ENCODE results near the gene AHNAK2. TPM values are rescaled to one million over a fixed set of nuclear protein-coding genes. Genes with fewer than 3 reads are reported as not detected.

The AHNAK2 gene
- total and polyA plus RNA-seq, 4 donors: 36.1 to 102 (median 37.9) TPM

Other genes with a start within 250 kb of the AHNAK2 start
- 10 to 100 TPM; 30.6 to 83.3 TPM for gene SIVA1, start 225.2 kb downstream of the AHNAK2 start, total RNA-seq
- 10 to 100 TPM; 43.9 to 55.4 TPM for gene SIVA1, start 225.2 kb downstream of the AHNAK2 start, polyA plus RNA-seq (ENCODE audit: insufficient read length in 2 of 2)
- gene AKT1, start 182.6 kb downstream of the AHNAK2 start, total RNA-seq: 100 to 1,000 TPM in 1 of 2 donors, 10 to 100 TPM in 1; 60.3 to 143 TPM
- 100 to 1,000 TPM; 160 to 174 TPM for gene AKT1, start 182.6 kb downstream of the AHNAK2 start, polyA plus RNA-seq (ENCODE audit: insufficient read length in 2 of 2)
- gene ZBTB42, start 177.3 kb downstream of the AHNAK2 start, total RNA-seq: 1 to 10 TPM in 1 of 2 donors, under 1 TPM in 1; 0.99 to 2.3 TPM
- 1 to 10 TPM; 1.8 to 1.9 TPM for gene ZBTB42, start 177.3 kb downstream of the AHNAK2 start, polyA plus RNA-seq (ENCODE audit: insufficient read length in 2 of 2)
- gene CEP170B, start 113.1 kb downstream of the AHNAK2 start, total RNA-seq: 10 to 100 TPM; 11.0 to 15.6 TPM
- gene CEP170B, start 113.1 kb downstream of the AHNAK2 start, polyA plus RNA-seq (ENCODE audit: insufficient read length in 2 of 2): 10 to 100 TPM; 40.5 to 41.4 TPM
- 10 to 100 TPM; 12.9 to 30.7 TPM for gene PLD4, start 53.5 kb downstream of the AHNAK2 start, total RNA-seq
- gene PLD4, start 53.5 kb downstream of the AHNAK2 start, polyA plus RNA-seq (ENCODE audit: insufficient read length in 2 of 2): 10 to 100 TPM; 24.8 to 32.6 TPM
- 10 to 100 TPM; 10.9 to 18.1 TPM for gene CLBA1, start 7.4 kb upstream of the AHNAK2 start, total RNA-seq
- gene CLBA1, start 7.4 kb upstream of the AHNAK2 start, polyA plus RNA-seq (ENCODE audit: insufficient read length in 2 of 2): 10 to 100 TPM; 16.8 to 23.8 TPM
- 10 to 100 TPM in 1 of 2 donors, 1 to 10 TPM in 1; 9.6 to 16.6 TPM for gene CDCA4, start 42.7 kb upstream of the AHNAK2 start, total RNA-seq
- gene CDCA4, start 42.7 kb upstream of the AHNAK2 start, polyA plus RNA-seq (ENCODE audit: insufficient read length in 2 of 2): 1 to 10 TPM; 7.1 to 9.1 TPM
- gene GPR132, start 87.1 kb upstream of the AHNAK2 start, total RNA-seq: 1 to 10 TPM in 1 of 2 donors, under 1 TPM in 1; 0.69 to 1.3 TPM
- gene GPR132, start 87.1 kb upstream of the AHNAK2 start, polyA plus RNA-seq (ENCODE audit: insufficient read length in 2 of 2): 1 to 10 TPM in 1 of 2 donors, under 1 TPM in 1; 0.84 to 1.4 TPM
- gene JAG2, start 190.4 kb upstream of the AHNAK2 start, total RNA-seq: 10 to 100 TPM; 17.3 to 18.0 TPM
- 10 to 100 TPM; 29.2 to 39.7 TPM for gene JAG2, start 190.4 kb upstream of the AHNAK2 start, polyA plus RNA-seq (ENCODE audit: insufficient read length in 2 of 2)
- 10 to 100 TPM; 10.3 to 55.0 TPM for gene NUDT14, start 202.9 kb upstream of the AHNAK2 start, total RNA-seq
- gene NUDT14, start 202.9 kb upstream of the AHNAK2 start, polyA plus RNA-seq (ENCODE audit: insufficient read length in 2 of 2): 10 to 100 TPM; 34.5 to 37.5 TPM